ENCODE results near the gene DPP10.

DNA sequence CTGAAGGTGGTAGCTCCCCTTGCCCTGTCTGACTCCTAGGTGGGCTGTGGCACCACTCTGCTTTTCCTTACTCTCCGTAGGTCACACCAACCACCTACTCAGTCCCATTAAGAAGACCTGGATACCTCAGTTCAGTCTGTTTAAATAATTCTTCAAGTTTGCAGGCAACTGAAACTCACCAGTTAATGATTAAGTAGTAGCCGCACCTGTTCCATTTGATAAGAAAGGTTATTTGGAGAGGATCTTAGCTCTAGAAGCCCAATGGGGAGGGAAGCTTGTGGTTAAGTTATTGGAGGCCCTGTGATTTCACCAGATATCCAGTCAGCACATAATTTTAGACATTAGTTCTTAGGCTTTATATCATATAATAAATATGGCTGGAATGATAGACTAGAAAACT, 1193.0 kb downstream of the DPP10 start:
- TF ChIP-seq, protein P1, sequence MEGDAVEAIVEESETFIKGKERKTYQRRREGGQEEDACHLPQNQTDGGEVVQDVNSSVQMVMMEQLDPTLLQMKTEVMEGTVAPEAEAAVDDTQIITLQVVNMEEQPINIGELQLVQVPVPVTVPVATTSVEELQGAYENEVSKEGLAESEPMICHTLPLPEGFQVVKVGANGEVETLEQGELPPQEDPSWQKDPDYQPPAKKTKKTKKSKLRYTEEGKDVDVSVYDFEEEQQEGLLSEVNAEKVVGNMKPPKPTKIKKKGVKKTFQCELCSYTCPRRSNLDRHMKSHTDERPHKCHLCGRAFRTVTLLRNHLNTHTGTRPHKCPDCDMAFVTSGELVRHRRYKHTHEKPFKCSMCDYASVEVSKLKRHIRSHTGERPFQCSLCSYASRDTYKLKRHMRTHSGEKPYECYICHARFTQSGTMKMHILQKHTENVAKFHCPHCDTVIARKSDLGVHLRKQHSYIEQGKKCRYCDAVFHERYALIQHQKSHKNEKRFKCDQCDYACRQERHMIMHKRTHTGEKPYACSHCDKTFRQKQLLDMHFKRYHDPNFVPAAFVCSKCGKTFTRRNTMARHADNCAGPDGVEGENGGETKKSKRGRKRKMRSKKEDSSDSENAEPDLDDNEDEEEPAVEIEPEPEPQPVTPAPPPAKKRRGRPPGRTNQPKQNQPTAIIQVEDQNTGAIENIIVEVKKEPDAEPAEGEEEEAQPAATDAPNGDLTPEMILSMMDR (IDR thresholded peaks at IDR 0.05; ENCODE audit: insufficient read depth, low read depth, low read length): no peak
- TF ChIP-seq EZH2 (IDR thresholded peaks at IDR 0.05; ENCODE audit: insufficient read depth, low read length): no peak
